ENCODE measurements around the gene PRR20A.
"Not testable (repeated sequence)": the region's sequence is repeated elsewhere in the genome, so short reads cannot be mapped to it uniquely, and the experiment has no call there.

PRR20A gene

GRCh38 chr13:57153761-57154160 lies 13.0 kb downstream of the PRR20A start, which contains the start of gene PRR20C:
TSS of gene PRR20C (plus strand) at chr13:57154061. CDS start at chr13:57154448, 387 bp downstream.
- not testable (repeated sequence) for H3F3A ChIP-seq (ENCODE audit: insufficient read depth, low read length); H3K4me1 ChIP-seq (ENCODE audit: low read length); H3K9ac ChIP-seq (ENCODE audit: low read length); H3K9me3 ChIP-seq (replicated peaks; ENCODE audit: insufficient read depth, low read length); DNase-seq; H3K4me3 ChIP-seq (ENCODE audit: low read length); H4K20me1 ChIP-seq (ENCODE audit: insufficient read depth, low read length); H3K27ac ChIP-seq (ENCODE audit: low read length); H3K79me2 ChIP-seq (ENCODE audit: low read length); H3K9me2 ChIP-seq (replicated peaks; ENCODE audit: insufficient read depth, low read length); H2AFZ ChIP-seq (ENCODE audit: low read length); H3K36me3 ChIP-seq (replicated peaks; ENCODE audit: insufficient read depth, low read length); H3K27me3 ChIP-seq (replicated peaks; ENCODE audit: insufficient read depth, low read length); H3K4me2 ChIP-seq (ENCODE audit: low read depth, low read length)

GRCh38 chr13:57160332-57160731 lies 19.6 kb downstream of the PRR20A start, which contains the start of gene PRR20D:
TSS of gene PRR20D (plus strand) at chr13:57160632. CDS start at chr13:57161019, 387 bp downstream.
- not testable (repeated sequence) for H3K79me2 ChIP-seq (ENCODE audit: low read length); H3K27ac ChIP-seq (ENCODE audit: low read length); H4K20me1 ChIP-seq (ENCODE audit: insufficient read depth, low read length)

GRCh38 chr13:57166897-57167296 lies 26.2 kb downstream of the PRR20A start, which contains the start of gene PRR20E:
TSS of gene PRR20E (plus strand) at chr13:57167197. CDS start at chr13:57167584, 387 bp downstream.
- H4K20me1 ChIP-seq (ENCODE audit: insufficient read depth, low read length); H3K9me3 ChIP-seq (replicated peaks; ENCODE audit: insufficient read depth, low read length); H3K27ac ChIP-seq (ENCODE audit: low read length); H3K4me3 ChIP-seq (ENCODE audit: low read length); H2AFZ ChIP-seq (ENCODE audit: low read length); H3K4me2 ChIP-seq (ENCODE audit: low read depth, low read length); H3K79me2 ChIP-seq (ENCODE audit: low read length); H3K4me1 ChIP-seq (ENCODE audit: low read length); H3K9me2 ChIP-seq (replicated peaks; ENCODE audit: insufficient read depth, low read length); H3K9ac ChIP-seq (ENCODE audit: low read length); H3K27me3 ChIP-seq (replicated peaks; ENCODE audit: insufficient read depth, low read length); H3F3A ChIP-seq (ENCODE audit: insufficient read depth, low read length); DNase-seq; H3K36me3 ChIP-seq (replicated peaks; ENCODE audit: insufficient read depth, low read length): not testable (repeated sequence)

More at GRCh38 chr13:57160332-57160731, 19.6 kb downstream of the PRR20A start, which contains the start of gene PRR20D:
- not testable (repeated sequence) for H3F3A ChIP-seq (ENCODE audit: insufficient read depth, low read length); H3K9me2 ChIP-seq (replicated peaks; ENCODE audit: insufficient read depth, low read length); H3K4me2 ChIP-seq (ENCODE audit: low read depth, low read length); H3K4me1 ChIP-seq (ENCODE audit: low read length); DNase-seq; H3K9me3 ChIP-seq (replicated peaks; ENCODE audit: insufficient read depth, low read length); H3K27me3 ChIP-seq (replicated peaks; ENCODE audit: insufficient read depth, low read length); H3K4me3 ChIP-seq (ENCODE audit: low read length); H3K36me3 ChIP-seq (replicated peaks; ENCODE audit: insufficient read depth, low read length); H2AFZ ChIP-seq (ENCODE audit: low read length); H3K9ac ChIP-seq (ENCODE audit: low read length)

- Histone ChIP-seq H3K9me3 (replicated peaks; ENCODE audit: insufficient read depth, low read length) (no peaks in the 10 kb centered on the region), H2AFZ (ENCODE audit: low read length) (no peak overlapping the region), H3K27me3 (replicated peaks; ENCODE audit: insufficient read depth, low read length) (no peaks in the 10 kb centered on the region), H3K9ac (ENCODE audit: low read length) (no peak overlapping the region), H3F3A (ENCODE audit: insufficient read depth, low read length) (no peaks in the 10 kb centered on the region), H3K36me3 (replicated peaks; ENCODE audit: insufficient read depth, low read length) (no peaks in the 10 kb centered on the region), H3K27ac (ENCODE audit: low read length) (no peak overlapping the region), H3K79me2 (ENCODE audit: low read length) (no peaks in the 10 kb centered on the region), H3K4me3 (ENCODE audit: low read length) (no peak overlapping the region), H3K4me1 (ENCODE audit: low read length) (no peaks in the 10 kb centered on the region), H3K4me2 (ENCODE audit: low read depth, low read length) (no peak overlapping the region), H4K20me1 (ENCODE audit: insufficient read depth, low read length) (no peaks in the 10 kb centered on the region), H3K9me2 (replicated peaks; ENCODE audit: insufficient read depth, low read length) (no peaks in the 10 kb centered on the region)
- TF ChIP-seq EZH2 (optimal IDR thresholded peaks at IDR 0.05; ENCODE audit: low read depth, low read length) (no peak), EZH2phosphoT487 (IDR thresholded peaks at IDR 0.05; ENCODE audit: low read length) (no peak), CTCF (IDR thresholded peaks at IDR 0.05; ENCODE audit: low read length) (no peak)
- DNase-seq, result no peak
Measured at GRCh38 chr13:57191667-57192066, 50.9 kb downstream of the PRR20A start.

All from MM.1S (cell line).